ENCODE data around the gene SLC39A9. TPM values are rescaled to one million over a fixed set of nuclear protein-coding genes. Genes with fewer than 3 reads are reported as not detected.

Gene SLC39A9
- total RNA-seq, 1 experiment from 2014 or later: 44.1 TPM

GRCh38 chr14:69363964-69364363 is 34.5 kb upstream of the SLC39A9 start:
- CTCF ChIA-PET: interaction anchor here (0.8 to 6.6 kb wide), 7 partner anchors 15 to 234 kb away, joined by 4 to 60 read pairs (median 14); partner anchors contain the start of gene GALNT16
- DNase-seq (ENCODE audit: low spot score): no peak
- H3K36me3 Mint-ChIP-seq: no peaks in the 10 kb centered on the region

GRCh38 chr14:69364378-69364777 is 34.1 kb upstream of the SLC39A9 start:
- Mint-ChIP-seq H3K27me3 (ENCODE audit: low read depth) (no peaks in the 10 kb centered on the region), H3K4me3 (no peak overlapping the region), H3K36me3 (no peaks in the 10 kb centered on the region), H3K27ac (no peak overlapping the region), H3K4me1 (no peaks in the 10 kb centered on the region), H3K9me3 (no peaks in the 10 kb centered on the region)
- DNase-seq (ENCODE audit: low spot score): no peak
- ChIA-PET CTCF (interaction anchor here (1.2 to 6.6 kb wide), 5 partner anchors 15 to 235 kb away, joined by 4 to 60 read pairs (median 27); partner anchors contain the start of gene GALNT16), POLR2A (no interaction called here)
- ATAC-seq: no peak
- no peak for TF ChIP-seq MXD4 (CRISPR knock-in tag; IDR thresholded peaks at IDR 0.05; ENCODE audit: borderline replicate concordance)
- no peak for TF ChIP-seq ZNF232 (CRISPR knock-in tag; IDR thresholded peaks at IDR 0.05)
- TF ChIP-seq ZNF121 (CRISPR knock-in tag; IDR thresholded peaks at IDR 0.05): no peak
- TF ChIP-seq ELF4 (CRISPR knock-in tag; IDR thresholded peaks at IDR 0.05; ENCODE audit: low read depth): no peak
- TF ChIP-seq ZNF423 (CRISPR knock-in tag; IDR thresholded peaks at IDR 0.05): no peak
- TF ChIP-seq AR (CRISPR knock-in tag; IDR thresholded peaks at IDR 0.05): no peak
- TF ChIP-seq CREM (CRISPR knock-in tag; IDR thresholded peaks at IDR 0.05): no peak
- no peak for TF ChIP-seq USF2 (CRISPR knock-in tag; IDR thresholded peaks at IDR 0.05)
- TF ChIP-seq ZNF263 (CRISPR knock-in tag; IDR thresholded peaks at IDR 0.05; ENCODE audit: low read depth): no peak

More at GRCh38 chr14:69363964-69364363, 34.5 kb upstream of the SLC39A9 start:
- POLR2A ChIA-PET: no interaction called here
- no peak for ATAC-seq
- TF ChIP-seq GRHL2 (CRISPR knock-in tag; IDR thresholded peaks at IDR 0.05; ENCODE audit: insufficient replicate concordance, severe bottlenecking): no peak
- TF ChIP-seq TEAD1 (CRISPR knock-in tag; IDR thresholded peaks at IDR 0.05): no peak
- TF ChIP-seq SP1 (CRISPR knock-in tag; conservative IDR thresholded peaks at IDR 0.05): no peak
- TF ChIP-seq E2F4 (CRISPR knock-in tag; IDR thresholded peaks at IDR 0.05; ENCODE audit: borderline replicate concordance, low read depth): no peak
- TF ChIP-seq SMAD4 (CRISPR knock-in tag; IDR thresholded peaks at IDR 0.05): no peak
- TF ChIP-seq FOXP1 (CRISPR knock-in tag; IDR thresholded peaks at IDR 0.05; ENCODE audit: borderline replicate concordance): no peak
- TF ChIP-seq ZNF512 (CRISPR knock-in tag; IDR thresholded peaks at IDR 0.05; ENCODE audit: borderline replicate concordance): no peak
- TF ChIP-seq ZNF425 (CRISPR knock-in tag; conservative IDR thresholded peaks at IDR 0.05): no peak
- no peak for TF ChIP-seq ETV6 (CRISPR knock-in tag; IDR thresholded peaks at IDR 0.05)
- no peak for TF ChIP-seq MYBL2 (CRISPR knock-in tag; IDR thresholded peaks at IDR 0.05)
- TF ChIP-seq ZNF416 (CRISPR knock-in tag; IDR thresholded peaks at IDR 0.05): no peak
- TF ChIP-seq RORB (CRISPR knock-in tag; IDR thresholded peaks at IDR 0.05): no peak
- no peak for TF ChIP-seq CDX4 (CRISPR knock-in tag; IDR thresholded peaks at IDR 0.05; ENCODE audit: borderline replicate concordance)
- no peak for TF ChIP-seq JUN (CRISPR knock-in tag; IDR thresholded peaks at IDR 0.05)
- no peak for TF ChIP-seq ERG (CRISPR knock-in tag; IDR thresholded peaks at IDR 0.05)
- no peak overlapping the region for H3K27ac Mint-ChIP-seq
- no peaks in the 10 kb centered on the region for H3K27me3 Mint-ChIP-seq (ENCODE audit: low read depth)
- no peaks in the 10 kb centered on the region for H3K4me1 Mint-ChIP-seq
- no peak overlapping the region for H3K4me3 Mint-ChIP-seq
- H3K9me3 Mint-ChIP-seq: no peaks in the 10 kb centered on the region
